DND-41 (cell line): ENCODE measurements around the gene PCSK1N.

ENCODE experiments used
- ATAC-seq: fragments of 200-7000 bp; cut with Tn5 transposase; 3 replicates; pipeline ENCODE4 v1.9.1; 2021; ENCODE audit warnings: low read depth; ENCODE audit not compliant: insufficient read depth
- DNase-seq: peaks from one replicate; pipeline ENCODE4 v3.0.0-alpha.2; 2020
- H2AFZ ChIP-seq: 2 replicates; pipeline ENCODE4 v1.6.0; 2012; ENCODE audit warnings: low read depth, low read length
- H3K27ac ChIP-seq: 2 replicates; pipeline ENCODE4 v1.5.1; 2012; ENCODE audit warnings: low read length, inconsistent platforms
- H3K27me3 ChIP-seq: fragments of 200-600 bp; sonication (generic); 2 replicates; pipeline ENCODE4 v1.6.0; 2012; ENCODE audit warnings: low read length, mild to moderate bottlenecking, inconsistent platforms; ENCODE audit not compliant: insufficient read depth, poor library complexity
- H3K36me3 ChIP-seq: 2 replicates; pipeline ENCODE4 v1.5.1; 2012; ENCODE audit warnings: low read length, inconsistent platforms; ENCODE audit not compliant: insufficient read depth
- H3K4me1 ChIP-seq: 2 replicates; pipeline ENCODE4 v1.5.1; 2012; ENCODE audit warnings: mild to moderate bottlenecking, low read length; ENCODE audit not compliant: insufficient read depth
- H3K4me2 ChIP-seq: 2 replicates; pipeline ENCODE4 v1.6.0; 2012; ENCODE audit warnings: mild to moderate bottlenecking, moderate library complexity, low read length, inconsistent platforms; ENCODE audit not compliant: insufficient read depth
- H3K4me3 ChIP-seq, 2 experiments: fragments of 200-600 bp in 1 of 2; shearing (Covaris generic) in 1 of 2; 2 replicates each; pipeline ENCODE4 v1.5.1; 2012 to 2016; ENCODE audit warnings: inconsistent platforms in 2 of 2, low read length in 2 of 2, mild to moderate bottlenecking in 2 of 2, low read depth in 1 of 2, moderate library complexity in 1 of 2
- H3K79me2 ChIP-seq: 2 replicates; pipeline ENCODE4 v1.6.0; 2012; ENCODE audit warnings: low read length, inconsistent platforms; ENCODE audit not compliant: insufficient read depth
- H3K9ac ChIP-seq: 2 replicates; pipeline ENCODE4 v1.6.0; 2012; ENCODE audit warnings: low read depth, mild to moderate bottlenecking, inconsistent platforms, low read length, moderate library complexity
- H3K9me3 ChIP-seq: 2 replicates; pipeline ENCODE4 v1.5.1; 2012; ENCODE audit warnings: low read length, moderate library complexity, mild to moderate bottlenecking, inconsistent platforms; ENCODE audit not compliant: insufficient read depth, severe bottlenecking
- H4K20me1 ChIP-seq: 2 replicates; pipeline ENCODE4 v1.6.0; 2012; ENCODE audit warnings: low read length; ENCODE audit not compliant: insufficient read depth
- CTCF ChIP-seq: IDR thresholded peaks from 2 replicates; pipeline ENCODE4 v1.5.1; 2012; ENCODE audit warnings: borderline replicate concordance, low read length, moderate library complexity, mild to moderate bottlenecking; ENCODE audit not compliant: poor library complexity, severe bottlenecking; ENCODE audit errors: extremely low read depth
- EZH2 ChIP-seq: IDR thresholded peaks from 3 replicates; pipeline ENCODE4 v1.6.1; 2012; ENCODE audit warnings: borderline replicate concordance, low read depth, mild to moderate bottlenecking, moderate library complexity, low read length, inconsistent platforms; ENCODE audit not compliant: severe bottlenecking

The PCSK1N gene

DNA sequence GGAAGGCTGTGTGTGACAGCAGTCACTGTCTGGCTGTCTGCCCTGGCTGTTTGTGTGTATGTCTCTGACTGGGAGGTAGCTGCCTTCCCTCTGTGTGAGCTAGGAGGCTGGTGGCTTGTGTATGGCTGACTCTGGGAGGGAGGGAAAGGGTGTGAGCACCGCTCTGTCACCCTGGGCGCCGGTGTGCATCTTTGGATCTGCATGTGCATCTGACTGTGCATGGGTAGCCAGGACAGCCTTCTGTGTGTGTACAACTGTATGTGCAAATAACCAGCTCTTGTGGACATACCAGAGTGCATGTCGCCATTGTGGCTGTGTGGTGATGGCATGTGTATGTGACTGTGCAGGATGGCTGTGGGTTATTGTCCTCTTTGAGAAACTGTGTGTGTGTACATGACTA is 16.5 kb downstream of the PCSK1N start:
- H3K36me3 ChIP-seq: peaks cover 47% of the 10 kb centered on the region
- DNase-seq: no peak

DNA sequence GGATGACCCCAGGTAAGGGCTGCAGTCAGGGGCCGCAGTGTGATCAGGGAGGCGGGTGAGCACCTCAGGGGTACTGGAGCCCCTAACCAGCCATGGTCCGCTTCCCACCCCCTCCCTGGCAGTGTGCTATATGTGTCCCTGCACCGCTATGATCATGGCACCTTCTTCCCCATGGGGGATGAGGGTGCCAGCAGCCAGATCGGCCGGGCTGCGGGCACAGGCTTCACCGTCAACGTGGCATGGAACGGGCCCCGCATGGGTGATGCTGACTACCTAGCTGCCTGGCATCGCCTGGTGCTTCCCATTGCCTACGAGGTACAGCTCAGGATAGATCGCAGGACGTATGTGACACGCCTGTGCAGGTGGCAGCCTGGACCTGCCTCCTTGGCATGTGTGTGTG is 17.3 kb downstream of the PCSK1N start:
- H3K4me1 ChIP-seq: no peaks in the 10 kb centered on the region
- no peaks in the 10 kb centered on the region for H3K27me3 ChIP-seq
- H3K9me3 ChIP-seq: no peaks in the 10 kb centered on the region
- DNase-seq (no peak), ATAC-seq (no peak)
- no peak overlapping the region for H3K9ac ChIP-seq
- H3K4me2 ChIP-seq: no peak overlapping the region
- H3K4me3 ChIP-seq: no peak overlapping the region
- peaks cover 40% of the 10 kb centered on the region for H3K36me3 ChIP-seq
- H3K27ac ChIP-seq: no peak overlapping the region
- TF ChIP-seq CTCF: no peak
- TF ChIP-seq EZH2: no peak
- H2AFZ ChIP-seq: no peak overlapping the region
- no peaks in the 10 kb centered on the region for H3K79me2 ChIP-seq
- H4K20me1 ChIP-seq: no peaks in the 10 kb centered on the region

More for the DNA sequence above, 16.5 kb downstream of the PCSK1N start:
- Histone ChIP-seq H3K4me3 (no peak overlapping the region), H2AFZ (no peak overlapping the region), H4K20me1 (no peaks in the 10 kb centered on the region), H3K4me2 (no peak overlapping the region), H3K27ac (no peak overlapping the region), H3K9ac (no peak overlapping the region), H3K79me2 (no peaks in the 10 kb centered on the region), H3K4me1 (no peaks in the 10 kb centered on the region), H3K27me3 (no peaks in the 10 kb centered on the region), H3K9me3 (no peaks in the 10 kb centered on the region)
- TF ChIP-seq CTCF (no peak), EZH2 (no peak)
- ATAC-seq: no peak

GRCh38 chrX:48816014-48816810 is 19.2 kb downstream of the PCSK1N start:
- Histone ChIP-seq H3K79me2 (no peaks in the 10 kb centered on the region), H3K36me3 (peaks cover 33% of the 10 kb centered on the region), H3K9ac (no peak overlapping the region), H3K27ac (no peak overlapping the region), H3K4me1 (no peaks in the 10 kb centered on the region), H2AFZ (no peak overlapping the region), H3K4me2 (no peak overlapping the region), H3K27me3 (no peaks in the 10 kb centered on the region), H3K9me3 (no peaks in the 10 kb centered on the region), H4K20me1 (no peaks in the 10 kb centered on the region), H3K4me3 (no peak overlapping the region)
- DNase-seq (no peak), ATAC-seq (no peak)
- TF ChIP-seq CTCF (no peak), EZH2 (no peak)
